ENCODE results near the gene FAM53A.

GRCh38 chr4:1603413-1604135 is 80.5 kb downstream of the FAM53A start:
- TF ChIP-seq POLR2A (IDR thresholded peaks at IDR 0.05), result no peak
- no peak for TF ChIP-seq CTCF (IDR thresholded peaks at IDR 0.05)
- TF ChIP-seq POLR2AphosphoS5 (IDR thresholded peaks at IDR 0.05), result no peak
